Suprapubic skin (tissue), 4 donors: Measurements from ENCODE around the gene GABRD. TPM values are rescaled to one million over a fixed set of nuclear protein-coding genes. Genes with fewer than 3 reads are reported as not detected.

ENCODE experiments used
- DNase-seq, 2 donors: peaks; one replicate each; pipeline ENCODE4 v3.0.0-alpha.2; 2019; ENCODE audit warnings: low spot score in 2 of 2
- H3K27ac ChIP-seq: fragments of 200-600 bp; sonication (generic); one replicate; pipeline ENCODE4 v1.5.1; 2019
- H3K27me3 ChIP-seq: fragments of 200-600 bp; sonication (generic); one replicate; pipeline ENCODE4 v1.5.1; 2019
- H3K36me3 ChIP-seq: fragments of 200-600 bp; sonication (generic); one replicate; pipeline ENCODE4 v1.5.1; 2019
- H3K4me1 ChIP-seq: fragments of 200-600 bp; sonication (generic); one replicate; pipeline ENCODE4 v1.5.1; 2019
- H3K4me3 ChIP-seq: fragments of 200-600 bp; sonication (generic); one replicate; pipeline ENCODE4 v1.5.1; 2019; ENCODE audit warnings: mild to moderate bottlenecking
- H3K9me3 ChIP-seq: fragments of 200-600 bp; sonication (generic); one replicate; pipeline ENCODE4 v1.5.1; 2019
- CTCF ChIP-seq, 2 donors: fragments of 200-600 bp in 1 of 2; fragments of 450-650 bp in 1 of 2; sonication (generic) in 1 of 2; IDR thresholded peaks; one replicate each; pipeline ENCODE4 v1.5.1; 2016 to 2019; ENCODE audit warnings: antibody characterized with exemption in 2 of 2, mild to moderate bottlenecking in 1 of 2, moderate library complexity in 1 of 2
- EP300 ChIP-seq: sonication (generic); formaldehyde crosslinking; IDR thresholded peaks from one replicate; pipeline ENCODE4 v1.6.1; 2017; ENCODE audit warnings: antibody characterized with exemption
- POLR2A ChIP-seq, 2 donors: fragments of 450-650 bp; IDR thresholded peaks; one replicate each; pipeline ENCODE4 v1.6.1; 2017; ENCODE audit warnings: antibody characterized with exemption in 2 of 2, mild to moderate bottlenecking in 2 of 2, moderate library complexity in 2 of 2
- POLR2AphosphoS5 ChIP-seq, 3 donors: sonication (generic); formaldehyde crosslinking; IDR thresholded peaks; one replicate each; pipeline ENCODE4 v1.6.1; 2017; ENCODE audit warnings: antibody characterized with exemption in 3 of 3
- WGBS: methylation state at CpG from one replicate; pipeline ENCODE4 v1.1.5; 2018; 5-methylcytosine and 5-hydroxymethylcytosine counted together
- total RNA-seq, 4 donors: library from RNA; depleted of rRNA; stranded (reverse); fragments of >200 nt; gene quantifications; one replicate each; pipeline ENCODE4 v1.1.0, GENCODE V29; 2016

GABRD gene
- total RNA-seq, 4 donors from 2014 or later, result 0.52 to 1.7 (median 1.2) TPM; not detected in 1

- WGBS, result 78% methylated on average over 20 of the region's 22 CpGs
- Histone ChIP-seq H3K4me3 (no peak overlapping the region), H3K27me3 (peaks cover 37% of the 10 kb centered on the region), H3K36me3 (no peaks in the 10 kb centered on the region), H3K4me1 (peaks cover 7% of the 10 kb centered on the region), H3K27ac (no peak overlapping the region), H3K9me3 (no peaks in the 10 kb centered on the region)
- DNase-seq, result no peak
- TF ChIP-seq POLR2AphosphoS5 (IDR thresholded peaks at IDR 0.05) (no peak), EP300 (no peak), POLR2A (IDR thresholded peaks at IDR 0.05) (no peak), CTCF (IDR thresholded peaks at IDR 0.05) (no peak)
These were observed 46.0 kb upstream of the GABRD start for GRCh38 chr1:1972976-1973715.

- whole genome bisulfite sequencing, result 64% methylated on average over 8 of the region's 34 CpGs
These were observed 45.2 kb upstream of the GABRD start for GRCh38 chr1:1973716-1974642.

GRCh38 chr1:1974834-1975233 is 44.3 kb upstream of the GABRD start:
- no peaks in the 10 kb centered on the region for H3K36me3 ChIP-seq
- TF ChIP-seq POLR2A (IDR thresholded peaks at IDR 0.05), result no peak
- no peak for TF ChIP-seq POLR2AphosphoS5 (IDR thresholded peaks at IDR 0.05)
- peaks cover 37% of the 10 kb centered on the region for H3K27me3 ChIP-seq
- 83% methylated on average over 18 of the region's 22 CpGs for WGBS
- no peak overlapping the region for H3K4me3 ChIP-seq
- no peak for DNase-seq
- H3K27ac ChIP-seq, result no peak overlapping the region
- H3K9me3 ChIP-seq, result no peaks in the 10 kb centered on the region
- H3K4me1 ChIP-seq, result peaks cover 7% of the 10 kb centered on the region

More at GRCh38 chr1:1973716-1974642, 45.2 kb upstream of the GABRD start:
- Histone ChIP-seq H3K27me3 (peaks cover 37% of the 10 kb centered on the region), H3K36me3 (no peaks in the 10 kb centered on the region), H3K4me1 (peaks cover 7% of the 10 kb centered on the region), H3K4me3 (no peak overlapping the region), H3K9me3 (no peaks in the 10 kb centered on the region), H3K27ac (no peak overlapping the region)
- no peak for DNase-seq
- TF ChIP-seq POLR2A (IDR thresholded peaks at IDR 0.05), result no peak
- no peak for TF ChIP-seq POLR2AphosphoS5 (IDR thresholded peaks at IDR 0.05)
- TF ChIP-seq EP300, result no peak
- no peak for TF ChIP-seq CTCF (IDR thresholded peaks at IDR 0.05)

DNA sequence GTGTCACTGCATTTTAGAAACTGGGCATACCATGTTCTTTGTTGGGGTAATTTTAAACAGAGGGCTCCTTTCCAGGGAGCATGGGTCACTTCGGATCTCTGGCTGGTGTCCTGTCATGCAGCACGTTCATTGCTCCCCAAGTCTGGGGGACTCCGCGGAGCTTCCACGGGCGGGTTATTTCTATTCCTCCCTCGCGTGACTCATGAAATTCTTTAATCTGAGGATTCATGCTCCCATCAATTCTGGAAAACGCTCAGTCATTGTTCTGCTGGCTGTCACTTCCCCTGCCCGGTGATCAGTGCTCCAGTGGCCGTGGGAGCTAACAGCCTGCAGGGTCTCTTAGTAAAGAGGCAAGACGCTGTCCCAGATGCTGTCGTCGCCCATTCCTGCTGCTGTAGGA is 43.6 kb upstream of the GABRD start:
- no peak overlapping the region for H3K27ac ChIP-seq
- no peaks in the 10 kb centered on the region for H3K9me3 ChIP-seq
- H3K27me3 ChIP-seq, result peaks cover 37% of the 10 kb centered on the region
- TF ChIP-seq POLR2AphosphoS5 (IDR thresholded peaks at IDR 0.05), result no peak
- TF ChIP-seq EP300, result no peak
- TF ChIP-seq POLR2A (IDR thresholded peaks at IDR 0.05), result no peak
- no peak for TF ChIP-seq CTCF (IDR thresholded peaks at IDR 0.05)
- peaks cover 1% of the 10 kb centered on the region for H3K4me1 ChIP-seq
- no peaks in the 10 kb centered on the region for H3K36me3 ChIP-seq
- H3K4me3 ChIP-seq, result no peak overlapping the region
- 77% methylated on average over 14 of the region's 14 CpGs for WGBS
- no peak for DNase-seq

DNA sequence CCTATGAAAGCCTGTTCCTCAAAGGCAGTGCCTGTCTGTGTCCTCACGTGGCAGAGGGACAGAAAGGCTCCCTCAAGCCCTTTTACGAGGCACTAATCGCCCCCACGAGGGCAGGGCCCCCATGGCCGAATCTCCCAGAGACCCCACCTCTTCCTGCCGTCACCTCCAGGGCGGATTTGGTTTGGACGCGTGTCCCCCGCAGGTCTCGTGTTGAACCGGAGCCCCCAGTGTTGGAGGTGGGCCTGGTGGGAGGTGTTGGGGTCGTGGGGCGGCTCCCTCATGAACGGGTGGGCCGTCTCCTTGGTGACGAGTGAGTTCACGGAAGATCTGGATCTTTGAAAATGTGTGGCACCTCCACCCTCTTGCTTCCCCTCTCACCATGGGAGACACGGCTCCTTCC is 43.1 kb upstream of the GABRD start:
- Histone ChIP-seq H3K4me1 (no peaks in the 10 kb centered on the region), H3K27me3 (peaks cover 37% of the 10 kb centered on the region)
- TF ChIP-seq EP300, result no peak
- no peak for TF ChIP-seq CTCF (IDR thresholded peaks at IDR 0.05)
- TF ChIP-seq POLR2AphosphoS5 (IDR thresholded peaks at IDR 0.05), result no peak
- TF ChIP-seq POLR2A (IDR thresholded peaks at IDR 0.05), result no peak

More for the DNA sequence above, 43.1 kb upstream of the GABRD start:
- no peaks in the 10 kb centered on the region for H3K36me3 ChIP-seq
- no peak overlapping the region for H3K27ac ChIP-seq
- DNase-seq, result no peak
- no peak overlapping the region for H3K4me3 ChIP-seq
- WGBS, result 89% methylated on average over 14 of the region's 19 CpGs
- no peaks in the 10 kb centered on the region for H3K9me3 ChIP-seq
